ENCODE results near the gene SH3PXD2A.

Gene SH3PXD2A

GRCh38 chr10:103572347-103573204, 282.8 kb downstream of the SH3PXD2A start:
- DNase-seq: no peak

GRCh38 chr10:103571656-103571975, 283.8 kb downstream of the SH3PXD2A start:
- DNase-seq: no peak

- DNase-seq: no peak
These were observed 284.3 kb downstream of the SH3PXD2A start for GRCh38 chr10:103570844-103571655.

GRCh38 chr10:103569896-103570295, 285.5 kb downstream of the SH3PXD2A start:
- DNase-seq: no peak

DNA sequence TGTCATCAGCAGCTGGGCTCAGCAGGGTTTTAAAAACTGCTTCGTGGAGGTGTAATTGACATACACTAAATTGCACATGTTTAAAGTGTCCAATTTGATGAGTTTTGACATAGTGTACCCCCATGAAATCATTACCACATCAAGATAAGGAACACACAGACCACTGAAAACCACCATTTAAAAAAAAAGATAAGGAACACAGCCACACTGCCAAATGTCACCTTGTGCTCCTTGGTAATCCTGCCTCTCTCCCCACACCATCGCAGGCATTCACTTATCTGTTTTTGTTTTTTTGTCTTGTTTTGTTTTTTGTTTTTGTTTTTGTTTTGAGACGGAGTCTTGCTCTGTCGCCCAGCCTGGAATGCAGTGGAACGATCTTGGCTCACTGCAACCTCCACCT, 286.9 kb downstream of the SH3PXD2A start:
- no peak for DNase-seq

- no peak for DNase-seq
These were observed 288.8 kb downstream of the SH3PXD2A start for GRCh38 chr10:103566536-103566935.

- DNase-seq: no peak
These were observed 290.4 kb downstream of the SH3PXD2A start for GRCh38 chr10:103564776-103565520.

- DNase-seq: no peak
These were observed 291.3 kb downstream of the SH3PXD2A start for GRCh38 chr10:103564116-103564501.

DNA sequence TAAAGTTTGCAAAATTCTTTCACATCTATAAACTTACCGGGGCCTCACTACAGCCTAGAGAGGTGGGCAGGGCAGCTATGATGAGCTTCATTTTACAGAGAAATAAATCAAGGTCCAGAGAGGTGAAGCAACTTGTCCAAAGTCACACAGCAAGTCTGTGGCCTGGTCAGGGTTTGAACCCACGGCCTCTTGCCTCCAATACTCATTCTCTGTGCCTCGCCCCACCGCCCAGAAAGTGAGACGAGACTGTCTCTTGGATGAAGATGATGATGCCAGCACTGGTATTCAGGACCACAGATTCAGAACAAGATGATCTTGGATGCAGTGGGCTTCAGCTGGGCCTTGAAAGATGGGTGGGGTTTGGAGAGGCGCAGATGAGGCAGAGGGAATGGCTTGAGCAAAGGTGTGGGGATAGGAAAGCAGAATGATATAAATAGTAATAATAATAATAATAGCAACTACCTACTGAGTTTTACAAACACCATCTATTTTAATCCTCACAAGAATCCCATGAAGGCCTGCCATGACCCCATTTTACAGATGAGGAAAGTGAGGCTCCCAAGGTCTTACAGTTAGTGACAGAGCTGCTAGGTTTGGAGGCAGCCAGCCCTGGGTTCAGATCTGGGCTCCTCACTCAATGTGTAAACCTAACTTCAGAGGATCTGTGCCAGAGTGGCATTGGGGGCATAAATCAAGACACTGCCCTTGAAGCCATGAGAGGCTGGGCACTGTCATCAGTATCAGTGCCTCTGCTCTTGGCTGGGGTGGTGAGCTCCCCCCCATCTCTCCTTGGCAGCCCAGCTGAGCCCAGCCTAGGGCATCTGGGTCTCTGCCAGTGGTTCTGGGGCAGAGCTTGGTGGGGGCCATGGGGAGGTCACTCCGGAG, 291.9 kb downstream of the SH3PXD2A start:
- no peak for DNase-seq

DNA sequence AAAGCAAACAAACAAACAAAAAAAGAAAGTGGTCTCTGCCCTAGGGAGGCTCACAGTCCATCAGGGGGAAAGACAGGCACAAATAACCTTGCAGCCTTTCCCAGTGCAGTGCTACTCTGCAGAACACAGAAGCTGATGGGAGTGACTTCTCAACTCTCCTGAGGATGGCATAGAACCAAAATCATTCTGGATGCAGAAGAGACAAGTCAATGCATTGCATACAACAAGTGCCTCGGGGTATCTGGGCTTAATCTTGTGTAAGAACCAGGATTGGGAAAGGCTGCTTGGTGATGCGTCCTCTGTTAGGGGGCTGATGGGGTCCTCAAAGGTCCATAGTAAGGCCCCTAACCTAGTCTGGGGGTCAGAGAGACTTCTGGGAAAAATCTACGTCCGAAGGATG, 293.0 kb downstream of the SH3PXD2A start:
- DNase-seq: no peak

- no peak for DNase-seq
These were observed 294.5 kb downstream of the SH3PXD2A start for GRCh38 chr10:103560886-103561285.

GRCh38 chr10:103559776-103560175, 295.6 kb downstream of the SH3PXD2A start:
- no peak for DNase-seq

DNA sequence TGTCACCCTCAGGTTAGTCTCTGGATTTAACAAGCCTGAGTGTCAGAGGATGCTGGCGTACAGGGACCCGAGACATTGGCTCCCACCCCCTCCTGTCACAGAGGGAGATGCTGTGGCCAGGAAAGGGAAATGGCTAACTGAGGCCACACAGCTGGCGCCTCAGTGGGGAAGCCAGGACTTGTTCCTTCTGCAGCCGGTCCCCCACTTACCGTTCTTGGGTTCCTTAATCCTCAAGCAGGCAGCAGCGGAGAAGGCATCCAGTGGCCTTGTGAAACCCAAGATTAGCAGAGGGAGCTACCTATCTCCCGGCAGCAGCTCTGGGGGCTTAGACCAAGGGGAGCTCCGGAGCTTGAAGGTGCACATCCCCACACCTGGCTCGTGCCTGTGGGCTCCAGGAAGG, 296.5 kb downstream of the SH3PXD2A start:
- no peak for DNase-seq

DNA sequence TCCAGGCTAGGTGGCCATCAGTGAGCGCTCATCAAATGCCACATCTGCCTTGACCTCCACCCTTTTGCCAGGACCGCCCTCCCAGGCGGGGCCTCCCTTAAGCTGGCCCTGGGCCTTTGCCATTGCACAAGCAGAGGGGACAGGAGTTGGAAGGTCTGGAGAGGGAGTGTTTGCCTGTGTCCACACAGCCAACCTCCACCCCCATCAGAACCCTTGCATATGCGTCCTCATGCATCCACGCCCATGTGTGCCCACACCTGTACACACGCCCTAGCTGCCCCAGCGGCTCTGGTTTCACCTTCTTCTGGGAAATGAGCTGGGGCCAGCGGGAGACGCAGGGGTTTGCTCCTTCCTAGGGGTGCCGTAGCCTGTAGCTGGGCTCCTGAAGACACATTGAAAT, 297.9 kb downstream of the SH3PXD2A start:
- DNase-seq: no peak

DNA sequence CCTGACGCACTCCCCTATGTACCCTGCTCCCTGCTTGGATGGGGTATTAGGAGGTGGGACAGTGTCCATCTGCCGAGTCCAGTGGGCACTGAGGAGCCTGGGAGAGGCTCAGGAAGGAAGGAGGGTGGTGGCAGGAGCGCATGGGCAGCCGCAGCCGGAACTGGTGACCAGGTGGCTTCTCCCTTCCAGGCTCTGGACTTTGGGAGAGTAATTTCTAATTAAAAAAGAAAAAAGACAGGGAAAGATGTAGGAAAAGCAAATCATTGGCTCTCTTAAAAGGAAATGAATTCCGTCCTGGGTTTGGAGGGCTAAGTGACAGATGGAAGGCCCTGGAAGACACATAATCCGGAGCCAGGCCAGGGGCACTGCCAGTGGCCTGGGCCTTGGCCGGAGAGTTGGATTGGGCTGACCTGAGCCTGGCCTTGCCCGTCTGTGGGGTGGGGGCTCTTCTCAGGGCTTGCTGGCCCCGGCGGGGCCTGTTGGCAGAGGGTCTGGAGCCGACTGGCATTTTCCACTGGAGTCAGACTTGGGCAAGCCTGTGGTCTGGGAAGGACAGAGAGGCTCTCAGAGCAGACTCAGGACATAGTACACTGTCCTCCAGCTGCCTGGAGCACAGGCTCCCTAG, 298.9 kb downstream of the SH3PXD2A start:
- DNase-seq: no peak

- DNase-seq: no peak
These were observed 299.7 kb downstream of the SH3PXD2A start for GRCh38 chr10:103555712-103556111.

DNA sequence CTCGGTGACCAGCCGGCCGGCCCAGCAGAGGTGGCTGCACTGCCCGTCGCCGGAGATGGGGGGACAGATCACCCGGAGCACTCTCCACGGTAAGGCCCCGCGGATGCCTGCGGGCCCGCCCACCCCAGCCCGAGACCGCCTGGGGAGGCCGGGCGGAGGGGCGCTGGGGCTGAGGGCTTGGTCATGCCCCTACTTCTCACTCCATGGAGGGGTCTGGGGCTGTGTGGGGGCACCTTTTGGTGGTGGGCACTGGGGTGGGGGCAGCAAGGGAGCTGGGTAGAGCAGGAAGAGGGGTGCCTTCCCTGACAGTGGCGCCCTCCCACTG, 300.1 kb downstream of the SH3PXD2A start:
- DNase-seq: no peak

DNA sequence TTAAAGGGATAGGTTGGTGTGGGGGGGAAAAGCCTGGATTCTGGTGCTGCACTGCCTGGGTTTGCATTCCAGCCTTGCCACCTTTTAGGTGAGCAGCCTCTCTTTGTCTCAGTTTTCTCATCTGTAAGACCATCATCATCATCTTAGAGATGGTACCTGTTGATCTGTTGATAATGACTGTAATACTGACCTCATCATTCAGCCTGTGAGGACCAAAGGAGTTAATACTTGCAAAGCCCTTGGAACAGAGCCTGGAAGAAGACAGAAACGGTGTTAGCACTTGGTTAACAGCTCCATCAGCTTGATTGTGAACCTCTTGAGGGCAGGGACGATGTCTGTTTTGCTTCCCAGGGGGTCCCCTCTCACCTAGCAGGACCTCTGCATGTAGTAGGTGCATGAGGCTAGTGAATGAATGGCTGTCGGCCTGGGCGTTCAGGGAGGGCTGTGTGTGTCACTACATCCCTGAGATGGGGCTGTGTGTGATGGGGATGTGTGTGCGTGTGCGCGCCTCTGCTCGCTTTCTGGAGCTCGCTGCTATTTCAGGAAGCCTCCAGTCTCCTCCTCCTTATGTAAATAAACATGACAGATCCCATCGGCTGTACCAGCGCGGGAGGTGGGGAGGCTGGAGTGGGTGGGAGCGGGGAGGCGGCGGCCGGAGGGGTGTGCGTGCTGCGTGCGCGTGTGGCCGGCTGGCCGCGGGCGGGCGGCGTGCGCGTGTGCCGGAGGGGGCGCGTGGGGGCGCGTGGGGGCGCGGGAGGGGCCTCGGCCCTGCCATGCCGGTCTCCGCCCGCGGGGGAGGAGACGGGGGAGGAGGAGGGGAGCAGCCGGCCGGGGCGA, 300.7 kb downstream of the SH3PXD2A start:
- DNase-seq: peak; percentile 37

DNA sequence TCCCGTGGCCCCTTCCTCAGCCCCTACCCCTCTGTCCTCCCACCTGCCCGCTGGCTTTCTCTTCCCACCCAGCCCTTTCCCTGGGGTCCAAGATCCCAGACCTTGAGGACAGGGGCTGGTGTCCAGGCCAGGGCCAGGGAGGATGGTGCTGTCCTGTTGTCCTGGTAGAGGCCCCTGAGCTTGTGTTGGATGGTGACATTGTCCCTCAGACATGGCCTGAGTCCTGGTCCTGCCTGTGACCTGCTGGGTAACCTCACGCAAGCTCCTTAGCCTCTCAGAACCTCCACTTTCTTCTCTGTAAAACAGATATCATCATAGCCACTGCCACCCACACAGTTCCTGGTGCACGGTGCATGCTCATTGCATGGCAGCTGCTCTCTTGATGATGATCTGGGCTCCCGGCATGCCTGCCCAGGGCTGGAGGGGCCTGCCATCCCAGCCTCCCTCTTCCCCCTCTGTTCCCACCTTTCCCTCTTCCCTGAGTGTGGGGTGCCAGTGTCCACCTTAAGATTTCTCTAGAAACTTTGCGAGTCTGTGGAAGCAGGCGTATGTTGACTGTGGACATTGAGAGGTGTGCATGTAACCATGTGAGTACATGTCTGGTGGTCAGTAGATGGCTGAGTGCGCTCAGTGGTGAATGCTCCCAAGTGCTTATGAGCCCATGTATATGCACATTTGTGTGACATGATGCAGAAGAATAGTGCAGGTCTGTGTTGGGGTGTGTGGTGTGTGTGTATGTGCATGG, 301.5 kb downstream of the SH3PXD2A start:
- DNase-seq: no peak
